K562 (cell line): ENCODE data around the gene SERPINE1. TPM values are rescaled to one million over a fixed set of nuclear protein-coding genes. Genes with fewer than 3 reads are reported as not detected.

Experiments used
- AFF1 ChIP-seq, 2 experiments: fragments of 450-650 bp; IDR thresholded peaks; 2 replicates each; pipeline ENCODE4 v1.6.1; 2018; ENCODE audit warnings: mild to moderate bottlenecking in 2 of 2, low read depth in 1 of 2; ENCODE audit not compliant: partially characterized antibody in 2 of 2
- CAMTA2 ChIP-seq: fragments of 250-450 bp; sonication (Bioruptor Pico); conservative IDR thresholded peaks from 2 replicates; pipeline ENCODE4 v1.5.1; 2022
- CREB3 ChIP-seq: fragments of 450-650 bp; conservative IDR thresholded peaks from 2 replicates; pipeline ENCODE4 v1.6.1; 2016; ENCODE audit warnings: missing genetic modification characterization, low read depth, mild to moderate bottlenecking, missing compliant biosample characterization, moderate library complexity
- KDM4B ChIP-seq, 2 experiments: fragments of 450-650 bp in 1 of 2; sonication (generic) in 1 of 2; IDR thresholded peaks; 2 replicates each; pipeline ENCODE4 v1.6.1; 2016 to 2017; ENCODE audit warnings: borderline replicate concordance in 2 of 2, antibody characterized with exemption in 1 of 2, low read depth in 1 of 2, mild to moderate bottlenecking in 1 of 2
- L3MBTL2 ChIP-seq: fragments of 450-650 bp; IDR thresholded peaks from 2 replicates; pipeline ENCODE4 v1.6.1; 2016; ENCODE audit warnings: mild to moderate bottlenecking, moderate library complexity
- MBD1 ChIP-seq: fragments of 250-450 bp; sonication (Bioruptor Pico); IDR thresholded peaks from 2 replicates; pipeline ENCODE4 v1.8.0; 2022; ENCODE audit warnings: inconsistent platforms
- NONO ChIP-seq, 2 experiments: fragments of 200-400 bp in 1 of 2; fragments of 450-650 bp in 1 of 2; formaldehyde crosslinking in 1 of 2; IDR thresholded peaks; 2 replicates each; pipeline ENCODE4 v1.6.1; 2017; ENCODE audit warnings: low read depth in 2 of 2, mild to moderate bottlenecking in 2 of 2, moderate library complexity in 2 of 2, low read length in 1 of 2
- PHB ChIP-seq: fragments of 250-450 bp; sonication (Bioruptor Pico); IDR thresholded peaks from 2 replicates; pipeline ENCODE4 v1.5.0; 2021
- RAD51 ChIP-seq: fragments of 450-650 bp; IDR thresholded peaks from 2 replicates; pipeline ENCODE4 v1.7.1; 2016; ENCODE audit warnings: low read depth, mild to moderate bottlenecking, borderline replicate concordance
- SMAD4 ChIP-seq: fragments of 250-450 bp; sonication (Bioruptor Pico); conservative IDR thresholded peaks from 2 replicates; pipeline ENCODE4 v1.8.0; 2021; ENCODE audit warnings: inconsistent platforms, mild to moderate bottlenecking, moderate library complexity
- polyA plus RNA-seq, 8 experiments: library from polyadenylated mRNA; depleted of rRNA in 4 of 8; stranded (reverse) in 5 of 8; unstranded in 3 of 8; fragments of >200 nt; fragmentation: Nextera tagmentation in 2 of 8; fragmentation: Illumina TruSeq in 1 of 8; extraction: Ambion mirVana in 2 of 8; extraction: Trizol in 1 of 8; gene quantifications; 2 replicates each; pipeline versions ENCODE4 v1.2.1 to v1.2.3, GENCODE V29; 2011 to 2014; ENCODE audit warnings: inconsistent platforms in 1 of 8, missing spikeins in 1 of 8
- total RNA-seq, 7 experiments: library from RNA; depleted of rRNA in 6 of 7; stranded (reverse); fragments of >200 nt in 6 of 7; fragmentation: Illumina TruSeq in 2 of 7; extraction: Trizol in 2 of 7; gene quantifications; 2 replicates each; pipeline versions ENCODE4 v1.2.1 to v1.2.3, GENCODE V29; 2011 to 2021; ENCODE audit warnings: low replicate concordance in 1 of 7

The SERPINE1 gene
- total and polyA plus RNA-seq, 9 of the 15 experiments (the other 6 are each of a cell fraction or from before 2014, with no cell fraction given) = 0.22 to 4.8 (median 0.91) TPM

- TF ChIP-seq AFF1 (IDR thresholded peaks at IDR 0.05; ENCODE audit: low read depth in 1 of 2, partially characterized antibody in 2 of 2) (peak in 1 of 2 experiments; percentile 19), L3MBTL2 (peak; percentile 87), RAD51 (no peak), NONO (IDR thresholded peaks at IDR 0.05; ENCODE audit: low read depth in 2 of 2, low read length in 1 of 2) (no peak), CAMTA2 (CRISPR knock-in tag) (peak; percentile 80; the same call in 1 of the 2 replicates), PHB (CRISPR knock-in tag) (0 out of 2 replicates have a peak, but pooled peaks have one; percentile 38), SMAD4 (0 out of 2 replicates have a peak, but pooled peaks have one; percentile 6), KDM4B (IDR thresholded peaks at IDR 0.05; ENCODE audit: borderline replicate concordance in 2 of 2, low read depth in 1 of 2) (0 out of 4 replicates have a peak, but pooled peaks of 1 of the 2 experiments have one; percentile 2), CREB3 (tag) (0 out of 2 replicates have a peak, but pooled peaks have one; percentile 26), MBD1 (CRISPR knock-in tag) (no peak)
These were observed 42.1 kb upstream of the SERPINE1 start (continued) for GRCh38 chr7:101084865-101085161.
